H9 (cell line): Measurements from ENCODE around the gene GRIP1. TPM values are rescaled to one million over a fixed set of nuclear protein-coding genes. Genes with fewer than 3 reads are reported as not detected.

Experiments
- DNase-seq: peaks from one replicate; pipeline ENCODE4 v3.0.0-alpha.2; 2017
- H2AFZ ChIP-seq: one replicate; pipeline ENCODE4 v1.6.1; 2013; ENCODE audit warnings: mild to moderate bottlenecking, low read length, control low read depth, moderate library complexity
- H2AK5ac ChIP-seq: 2 replicates; pipeline ENCODE4 v1.6.1; 2013; ENCODE audit warnings: low read length, control low read depth, mixed read lengths; ENCODE audit not compliant: insufficient read length
- H2BK120ac ChIP-seq: one replicate; pipeline ENCODE4 v1.6.1; 2013; ENCODE audit warnings: low read depth, mild to moderate bottlenecking, low read length, control low read depth, inconsistent platforms; ENCODE audit not compliant: poor library complexity, severe bottlenecking
- H2BK12ac ChIP-seq: 2 replicates; pipeline ENCODE4 v1.6.1; 2013; ENCODE audit warnings: low read length, control low read depth, mixed read lengths, low read depth; ENCODE audit not compliant: insufficient read length
- H2BK15ac ChIP-seq: 2 replicates; pipeline ENCODE4 v1.6.1; 2013; ENCODE audit warnings: low read depth, low read length, control low read depth
- H2BK20ac ChIP-seq: one replicate; pipeline ENCODE4 v1.6.1; 2013; ENCODE audit warnings: low read depth, mild to moderate bottlenecking, low read length, control low read depth, inconsistent platforms; ENCODE audit not compliant: poor library complexity, severe bottlenecking
- H2BK5ac ChIP-seq: 2 replicates; pipeline ENCODE4 v1.6.1; 2013; ENCODE audit warnings: low read length, control low read depth, mixed read lengths; ENCODE audit not compliant: insufficient read length
- H3K14ac ChIP-seq: 2 replicates; pipeline ENCODE4 v1.6.1; 2013; ENCODE audit warnings: low read length, control low read depth; ENCODE audit not compliant: insufficient read depth
- H3K18ac ChIP-seq: 2 replicates; pipeline ENCODE4 v1.6.1; 2013; ENCODE audit warnings: low read depth, mild to moderate bottlenecking, mixed read lengths, low read length, control low read depth; ENCODE audit not compliant: insufficient read length
- H3K23ac ChIP-seq: 2 replicates; pipeline ENCODE4 v1.6.1; 2013; ENCODE audit warnings: low read length, control low read depth, mixed read lengths, low read depth; ENCODE audit not compliant: insufficient read length
- H3K23me2 ChIP-seq: 2 replicates; pipeline ENCODE4 v1.6.1; 2013; ENCODE audit warnings: low read depth, mild to moderate bottlenecking, mixed read lengths, low read length, control low read depth; ENCODE audit not compliant: insufficient read length, poor library complexity, severe bottlenecking
- H3K27ac ChIP-seq: 2 replicates; pipeline ENCODE4 v1.5.1; 2013; ENCODE audit warnings: low read length, control low read depth, mixed read lengths, low read depth; ENCODE audit not compliant: insufficient read length
- H3K27me3 ChIP-seq: 2 replicates; pipeline ENCODE4 v1.6.1; 2013; ENCODE audit warnings: low read length, control low read depth, inconsistent platforms; ENCODE audit not compliant: insufficient read depth
- H3K4ac ChIP-seq: 2 replicates; pipeline ENCODE4 v1.6.1; 2013; ENCODE audit warnings: low read depth, mild to moderate bottlenecking, control low read depth, inconsistent platforms, low read length, moderate library complexity
- H3K4me1 ChIP-seq: 2 replicates; pipeline ENCODE4 v1.6.1; 2013; ENCODE audit warnings: low read length, control low read depth, inconsistent platforms; ENCODE audit not compliant: insufficient read depth
- H3K4me2 ChIP-seq: 2 replicates; pipeline ENCODE4 v1.6.1; 2013; ENCODE audit warnings: low read length, control low read depth, mixed read lengths; ENCODE audit not compliant: insufficient read length, insufficient read depth
- H3K56ac ChIP-seq: 2 replicates; pipeline ENCODE4 v1.6.1; 2013; ENCODE audit warnings: low read depth, mild to moderate bottlenecking, mixed read lengths, low read length, control low read depth; ENCODE audit not compliant: insufficient read length
- H3K79me1 ChIP-seq: 2 replicates; pipeline ENCODE4 v1.6.1; 2013; ENCODE audit warnings: low read depth, mild to moderate bottlenecking, moderate library complexity, low read length, control low read depth, inconsistent platforms; ENCODE audit not compliant: insufficient read depth, poor library complexity, severe bottlenecking
- H3K79me2 ChIP-seq: 2 replicates; pipeline ENCODE4 v1.6.1; 2013; ENCODE audit warnings: low read length, control low read depth, inconsistent platforms; ENCODE audit not compliant: insufficient read depth
- H3K9ac ChIP-seq: 2 replicates; pipeline ENCODE4 v1.6.1; 2013; ENCODE audit warnings: low read length, control low read depth, mixed read lengths; ENCODE audit not compliant: insufficient read length; ENCODE audit errors: extremely low read depth
- H3K9me3 ChIP-seq: one replicate; pipeline ENCODE4 v1.6.1; 2013; ENCODE audit warnings: low read depth, low read length, inconsistent platforms; ENCODE audit not compliant: control insufficient read depth
- H3T11ph ChIP-seq: one replicate; pipeline ENCODE4 v1.6.1; 2013; ENCODE audit warnings: mild to moderate bottlenecking, low read length, control low read depth, inconsistent platforms
- H4K20me1 ChIP-seq: one replicate; pipeline ENCODE4 v1.6.1; 2013; ENCODE audit not compliant: control insufficient read depth, insufficient read length, insufficient read depth
- H4K5ac ChIP-seq: 2 replicates; pipeline ENCODE4 v1.6.1; 2013; ENCODE audit warnings: low read depth, mild to moderate bottlenecking, mixed read lengths, low read length, control low read depth; ENCODE audit not compliant: insufficient read length
- H4K8ac ChIP-seq: replicated peaks from 2 replicates; pipeline ENCODE4 v1.6.1; 2013; ENCODE audit warnings: low read length, control low read depth, mixed read lengths, low read depth; ENCODE audit not compliant: insufficient read length
- H4K91ac ChIP-seq: 2 replicates; pipeline ENCODE4 v1.6.1; 2013; ENCODE audit warnings: low read depth, mild to moderate bottlenecking, moderate library complexity, mixed read lengths, low read length, control low read depth; ENCODE audit not compliant: insufficient read length
- H3K27ac Mint-ChIP-seq, 3 experiments: 2 replicates in 2 of 3; 3 replicates in 1 of 3; pipeline ENCODE4 v1.8.0; 2020 to 2021; ENCODE audit warnings: mixed read lengths in 3 of 3, mild to moderate bottlenecking in 1 of 3, moderate library complexity in 1 of 3
- H3K27me3 Mint-ChIP-seq: 2 replicates; pipeline ENCODE4 v1.8.0; 2021; ENCODE audit warnings: low read depth, mild to moderate bottlenecking, moderate library complexity, mixed read lengths
- H3K36me3 Mint-ChIP-seq, 3 experiments: 2 replicates in 2 of 3; 3 replicates in 1 of 3; pipeline ENCODE4 v1.8.0; 2020 to 2021; ENCODE audit warnings: low read depth in 3 of 3, mixed read lengths in 3 of 3; ENCODE audit not compliant: insufficient read depth in 1 of 3
- H3K4me1 Mint-ChIP-seq, 2 experiments: 2 replicates each; pipeline ENCODE4 v1.8.0; 2020; ENCODE audit warnings: mixed read lengths in 2 of 2
- H3K4me3 Mint-ChIP-seq, 2 experiments: 2 replicates in 1 of 2; 3 replicates in 1 of 2; pipeline ENCODE4 v1.8.0; 2020 to 2021; ENCODE audit warnings: mild to moderate bottlenecking in 2 of 2, mixed read lengths in 2 of 2, moderate library complexity in 1 of 2
- H3K9me3 Mint-ChIP-seq, 2 experiments: 2 replicates in 1 of 2; 3 replicates in 1 of 2; pipeline ENCODE4 v1.8.0; 2020; ENCODE audit warnings: mild to moderate bottlenecking in 2 of 2, mixed read lengths in 2 of 2, moderate library complexity in 1 of 2
- WGBS: extraction: QIAGEN DNeasy Blood & Tissue Kit; methylation state at CpG from one replicate; pipeline ENCODE4 v1.1.7; 2013; ENCODE audit warnings: missing lambda C conversion rate, low lambda C conversion rate, mixed read lengths; ENCODE audit not compliant: insufficient read length; ENCODE audit errors: extremely low coverage; 5-methylcytosine and 5-hydroxymethylcytosine counted together
- total RNA-seq: library from RNA; stranded (reverse); gene quantifications from 2 replicates; pipeline ENCODE4 v1.2.1, GENCODE V29; 2021
- TF ChIP-seq, protein P1 (sequence below): fragments of 200-600 bp; sonication (generic); conservative IDR thresholded peaks from 3 replicates; pipeline ENCODE4 v1.8.0; 2021; ENCODE audit warnings: antibody characterized with exemption, mild to moderate bottlenecking

The GRIP1 gene
- total RNA-seq, 1 experiment from 2014 or later = 19.5 TPM

- no peaks in the 10 kb centered on the region for H3K4me1 ChIP-seq
- no peaks in the 10 kb centered on the region for H3K27me3 ChIP-seq
- no peak overlapping the region for H4K91ac ChIP-seq
- H3K56ac ChIP-seq = no peak overlapping the region
- no peak overlapping the region for H4K5ac ChIP-seq
- Mint-ChIP-seq H3K27me3 (no peaks in the 10 kb centered on the region), H3K27ac (no peak overlapping the region; a peak in 1 of 7 replicates), H3K4me3 (no peak overlapping the region), H3K4me1 (no peaks in the 10 kb centered on the region), H3K9me3 (no peaks in the 10 kb centered on the region), H3K36me3 (peaks cover 4 to 21% (median 13%) of the 10 kb centered on the region in 3 experiments; a peak in 6 of 7 replicates)
- no peak overlapping the region for H3K18ac ChIP-seq
- no peak overlapping the region for H3T11ph ChIP-seq
- WGBS = no CpG with 5 or more reads among the region's 13 CpGs
- no peaks in the 10 kb centered on the region for H3K23me2 ChIP-seq
- no peak overlapping the region for H2AFZ ChIP-seq
- no peak for DNase-seq
- no peak overlapping the region for H3K4me2 ChIP-seq
- no peak overlapping the region for H2BK120ac ChIP-seq
- H3K9me3 ChIP-seq = no peaks in the 10 kb centered on the region
- no peak overlapping the region for H2BK20ac ChIP-seq
- H3K14ac ChIP-seq = no peak overlapping the region
- H4K8ac ChIP-seq = no peak overlapping the region
- H2BK15ac ChIP-seq = no peak overlapping the region
- no peak overlapping the region for H2BK5ac ChIP-seq
- H3K79me1 ChIP-seq = no peaks in the 10 kb centered on the region
- no peaks in the 10 kb centered on the region for H3K79me2 ChIP-seq
- H3K27ac ChIP-seq = no peak overlapping the region
- H4K20me1 ChIP-seq = no peaks in the 10 kb centered on the region
- H2BK12ac ChIP-seq = no peak overlapping the region
- no peak overlapping the region for H3K4ac ChIP-seq
- H2AK5ac ChIP-seq = no peak overlapping the region
- no peak overlapping the region for H3K23ac ChIP-seq
- H3K9ac ChIP-seq = no peak overlapping the region
- TF ChIP-seq, protein P1, sequence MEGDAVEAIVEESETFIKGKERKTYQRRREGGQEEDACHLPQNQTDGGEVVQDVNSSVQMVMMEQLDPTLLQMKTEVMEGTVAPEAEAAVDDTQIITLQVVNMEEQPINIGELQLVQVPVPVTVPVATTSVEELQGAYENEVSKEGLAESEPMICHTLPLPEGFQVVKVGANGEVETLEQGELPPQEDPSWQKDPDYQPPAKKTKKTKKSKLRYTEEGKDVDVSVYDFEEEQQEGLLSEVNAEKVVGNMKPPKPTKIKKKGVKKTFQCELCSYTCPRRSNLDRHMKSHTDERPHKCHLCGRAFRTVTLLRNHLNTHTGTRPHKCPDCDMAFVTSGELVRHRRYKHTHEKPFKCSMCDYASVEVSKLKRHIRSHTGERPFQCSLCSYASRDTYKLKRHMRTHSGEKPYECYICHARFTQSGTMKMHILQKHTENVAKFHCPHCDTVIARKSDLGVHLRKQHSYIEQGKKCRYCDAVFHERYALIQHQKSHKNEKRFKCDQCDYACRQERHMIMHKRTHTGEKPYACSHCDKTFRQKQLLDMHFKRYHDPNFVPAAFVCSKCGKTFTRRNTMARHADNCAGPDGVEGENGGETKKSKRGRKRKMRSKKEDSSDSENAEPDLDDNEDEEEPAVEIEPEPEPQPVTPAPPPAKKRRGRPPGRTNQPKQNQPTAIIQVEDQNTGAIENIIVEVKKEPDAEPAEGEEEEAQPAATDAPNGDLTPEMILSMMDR = no peak
Measured at GRCh38 chr12:66331016-66331415, 347.9 kb downstream of the GRIP1 start.
